COLO829 (cell line): ENCODE measurements around the gene HADH.
"Not testable (repeated sequence)": the region's sequence is repeated elsewhere in the genome, so short reads cannot be mapped to it uniquely, and the experiment has no call there.

Source experiments
- DNase-seq: peaks from one replicate; pipeline ENCODE4 v3.0.0; 2012; ENCODE audit warnings: low spot score

HADH gene

DNA sequence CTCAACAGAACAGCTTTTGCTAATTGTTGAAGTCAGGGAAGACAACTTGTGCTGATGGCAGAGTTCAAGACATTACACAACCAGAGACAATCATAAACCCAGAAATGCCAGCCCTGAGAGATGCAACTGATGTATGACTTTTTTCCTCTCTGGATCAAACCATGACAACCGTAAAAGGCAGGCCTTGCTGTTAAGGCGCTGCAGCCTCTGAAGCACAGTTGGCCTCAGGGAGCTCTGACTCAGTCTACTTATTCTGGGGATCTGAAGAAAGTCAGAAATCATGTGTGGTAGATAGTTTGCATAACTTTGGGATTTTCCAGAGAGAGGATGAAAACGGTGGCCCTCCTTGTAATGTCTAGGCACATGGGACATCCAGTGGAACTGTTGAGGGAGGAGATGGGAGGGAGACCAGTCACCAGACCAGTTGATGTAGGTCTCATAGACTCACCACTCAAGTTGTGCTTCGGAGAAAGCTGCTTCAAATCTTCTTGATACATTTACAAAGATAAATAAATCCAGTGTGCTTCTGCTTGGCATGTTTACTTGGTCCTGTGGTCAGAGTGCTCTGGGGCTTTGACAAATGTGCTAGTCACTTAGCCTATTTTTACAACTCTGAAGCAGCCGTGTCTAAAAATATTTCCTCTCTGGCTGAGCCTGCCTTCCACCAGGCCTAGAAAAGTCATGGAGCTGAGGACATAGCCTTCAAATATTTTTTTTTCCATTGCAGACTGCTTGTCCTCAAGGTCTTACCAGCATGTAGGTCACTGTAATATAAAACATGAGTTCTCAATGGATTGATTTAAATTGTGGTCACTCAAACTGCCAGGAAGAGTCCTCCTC is 7.5 kb downstream of the HADH start:
- no peak for DNase-seq

DNA sequence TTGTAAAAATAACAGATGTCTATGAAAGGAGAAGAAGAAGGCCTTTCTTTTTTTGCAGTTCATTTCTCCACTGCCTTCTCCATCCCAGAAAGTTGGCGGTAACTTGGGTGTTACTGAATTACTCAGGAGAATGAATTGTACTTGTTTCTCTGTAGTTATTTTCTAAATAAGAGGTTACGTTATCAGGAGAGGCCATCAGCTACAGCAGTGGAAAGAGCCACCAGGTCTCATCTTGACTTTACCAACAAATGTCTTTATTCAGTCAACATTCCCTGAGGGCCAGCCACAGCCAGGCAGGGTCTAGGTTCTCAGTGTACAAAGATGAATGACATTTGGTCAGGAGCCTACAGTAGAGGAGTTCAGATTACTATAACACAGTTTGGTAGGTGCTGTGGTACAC is 8.1 kb downstream of the HADH start:
- DNase-seq, result peak; percentile 58

DNA sequence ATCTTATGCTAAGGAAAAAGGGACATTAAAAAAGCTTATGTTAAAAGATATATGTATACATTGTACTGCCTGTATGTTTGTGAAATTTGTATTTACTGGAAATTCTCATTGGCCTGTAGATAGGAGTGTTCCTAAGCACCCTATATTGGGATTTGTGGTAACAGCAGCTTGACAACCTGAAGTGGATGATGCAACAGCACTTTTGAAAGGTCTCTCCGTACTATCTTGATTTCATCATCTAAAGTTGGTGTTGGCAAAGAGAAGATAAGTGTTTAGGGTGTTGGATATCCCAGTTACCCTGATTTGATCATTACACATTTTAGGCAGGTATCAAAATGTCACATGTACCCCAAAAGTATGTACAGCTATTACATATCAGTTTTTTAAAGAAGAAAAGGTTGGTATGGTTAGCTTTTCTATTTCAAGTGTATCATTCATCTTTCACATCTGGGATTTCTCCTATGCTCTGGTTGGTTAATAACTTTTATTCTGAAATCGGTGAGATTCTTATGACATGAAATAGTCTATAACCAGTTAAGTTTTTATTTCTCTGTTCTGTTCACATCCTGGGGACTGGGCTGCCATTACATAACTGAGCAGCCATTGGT is 10.3 kb downstream of the HADH start:
- no peak for DNase-seq

DNA sequence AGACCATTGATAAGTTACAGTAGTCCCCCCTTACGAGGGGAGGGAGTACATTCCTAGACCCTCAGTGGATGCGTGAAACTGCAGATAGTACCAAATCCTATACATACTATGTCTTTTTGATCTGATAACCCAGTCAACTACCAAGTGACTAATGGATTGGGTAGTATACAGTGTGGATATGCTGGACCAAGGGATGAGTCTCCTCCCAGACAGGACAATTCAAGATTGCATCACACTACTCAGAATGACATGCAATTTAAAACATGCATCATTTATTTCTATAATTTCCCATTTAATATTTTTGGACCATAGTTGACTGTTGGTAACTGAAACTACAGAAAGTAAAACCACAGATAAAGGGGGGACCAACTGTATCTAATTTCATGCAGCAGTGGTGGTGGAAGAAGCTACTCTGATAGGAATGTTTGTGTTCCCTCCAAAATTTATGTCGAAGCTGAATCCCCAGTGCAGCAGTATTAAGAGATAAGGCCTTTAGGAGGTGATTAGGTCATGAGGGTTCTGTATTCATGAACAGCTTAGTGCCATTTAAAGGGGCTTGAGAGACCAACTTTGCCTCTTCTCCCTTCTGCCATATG is 11.9 kb downstream of the HADH start:
- no peak for DNase-seq

DNA sequence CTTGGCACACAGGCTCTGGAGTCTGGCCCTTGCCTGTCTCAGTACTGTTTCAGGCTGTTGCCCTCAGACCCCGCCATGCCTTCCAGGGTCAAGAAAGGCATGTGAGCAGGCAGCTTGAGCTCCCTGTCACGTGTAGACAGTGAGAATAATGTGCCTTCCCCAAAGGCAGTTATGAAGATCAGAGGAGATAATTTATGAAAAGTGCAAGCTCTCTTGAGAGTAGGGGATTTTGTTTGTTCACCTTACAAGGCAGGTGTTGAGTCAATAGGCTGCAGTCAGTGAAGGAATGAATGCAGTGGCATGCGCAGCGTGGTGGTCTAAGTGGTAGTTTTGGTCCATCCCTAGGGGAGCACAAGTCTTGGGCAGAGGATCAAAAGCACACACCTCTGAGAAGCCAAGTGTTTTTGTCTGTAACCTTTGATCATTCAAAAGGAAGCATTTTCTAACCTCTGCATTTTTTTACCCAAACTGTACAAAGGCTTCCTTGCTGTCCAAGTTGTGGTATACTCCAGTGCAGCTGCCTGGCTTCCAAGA is 14.4 kb downstream of the HADH start:
- DNase-seq, result no peak

DNA sequence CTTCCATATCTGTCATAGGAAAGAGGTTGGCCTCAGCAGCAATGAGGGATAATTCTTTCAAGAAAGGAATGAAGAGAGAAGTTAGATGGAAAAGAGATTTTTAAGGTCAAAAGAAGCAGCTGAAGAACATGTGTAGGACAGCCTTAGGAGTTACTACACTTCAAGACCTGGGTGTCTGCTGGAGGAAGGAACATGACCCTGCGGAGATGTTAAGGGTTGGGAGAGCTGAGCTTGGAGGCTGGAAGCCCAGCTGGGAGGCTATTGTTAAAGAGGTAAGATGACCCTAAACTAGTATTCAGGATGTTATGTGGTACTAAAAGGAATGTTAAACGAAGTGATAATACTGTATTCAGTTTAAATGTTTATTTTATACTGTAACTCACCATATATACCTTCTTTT is 15.0 kb downstream of the HADH start:
- DNase-seq, result no peak

DNA sequence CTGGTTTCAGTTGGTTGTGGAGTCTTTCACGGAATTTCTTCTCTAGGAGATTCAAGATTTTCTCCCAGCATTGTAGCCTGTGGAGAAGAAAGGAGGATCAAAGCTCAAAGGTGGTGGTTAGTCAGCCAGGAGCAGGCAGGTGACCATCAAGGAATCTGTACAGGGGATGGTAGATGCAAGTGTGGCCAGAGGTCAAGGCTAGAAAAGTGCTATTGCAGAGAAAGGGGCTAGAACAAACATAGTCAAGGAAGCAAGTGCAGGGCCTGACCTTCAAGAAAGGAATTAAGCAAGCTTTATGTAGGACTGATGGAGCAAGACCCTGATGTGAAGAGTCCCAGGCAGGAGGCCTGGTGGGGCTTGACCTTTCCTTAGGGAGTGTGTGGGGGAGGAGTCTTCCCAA is 16.1 kb downstream of the HADH start:
- no peak for DNase-seq

DNA sequence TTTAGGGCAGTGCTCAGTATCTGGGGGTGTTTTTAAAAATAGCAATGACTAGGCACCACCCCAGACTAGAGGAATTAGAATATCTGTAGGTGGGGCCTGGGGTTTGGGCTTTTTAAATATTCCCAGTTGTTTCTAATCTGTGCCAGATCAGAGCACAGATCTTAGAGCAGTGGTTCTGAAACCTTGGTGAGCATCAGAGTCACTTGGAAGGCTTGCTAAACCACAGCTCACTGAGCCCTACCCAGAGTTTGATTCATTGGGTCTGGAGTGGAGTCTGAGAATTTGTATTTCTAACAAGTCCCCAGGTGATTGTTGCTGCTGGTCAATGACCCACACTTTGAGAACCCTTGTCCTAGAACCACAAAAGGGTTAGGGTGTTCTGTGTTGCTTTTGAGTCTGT is 16.7 kb downstream of the HADH start:
- DNase-seq, result no peak

DNA sequence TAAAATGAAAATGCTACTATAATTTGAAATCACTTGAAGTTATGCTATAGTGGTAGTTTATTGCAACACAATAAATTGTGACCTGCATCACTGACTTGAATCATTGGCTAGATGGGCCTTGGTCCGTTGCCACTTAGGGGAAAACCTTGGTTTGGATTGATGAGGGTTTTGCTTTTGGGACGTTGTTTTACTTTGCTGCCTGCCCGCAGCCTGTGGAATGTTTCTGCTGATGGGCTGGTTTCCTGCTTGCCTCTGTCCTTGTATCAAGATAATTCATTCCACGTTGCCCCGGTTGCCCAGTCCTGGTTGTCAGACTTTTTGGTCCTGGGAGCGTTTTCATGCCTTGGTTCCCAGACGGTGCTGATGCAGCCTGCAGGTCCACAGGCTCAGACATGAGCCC is 18.3 kb downstream of the HADH start:
- DNase-seq, result no peak

DNA sequence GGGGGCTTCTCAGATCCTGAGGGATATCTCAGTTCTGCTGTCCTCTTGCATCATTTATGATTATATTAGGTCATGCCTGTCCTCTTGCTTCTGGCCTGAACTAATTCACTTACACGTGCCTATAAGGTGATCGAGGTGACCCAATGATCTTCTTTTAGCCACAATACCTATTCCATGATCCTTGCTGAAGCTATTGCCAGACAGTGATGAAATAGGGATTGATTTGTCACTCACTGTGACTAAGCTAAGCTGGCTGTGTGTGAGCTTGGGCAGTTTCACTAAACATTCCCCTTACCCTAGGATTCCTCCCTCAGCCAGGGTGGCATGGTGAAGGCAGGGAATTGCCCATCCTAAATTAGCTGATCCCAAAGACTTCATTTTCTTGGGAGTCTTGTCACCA is 19.0 kb downstream of the HADH start:
- DNase-seq, result no peak

DNA sequence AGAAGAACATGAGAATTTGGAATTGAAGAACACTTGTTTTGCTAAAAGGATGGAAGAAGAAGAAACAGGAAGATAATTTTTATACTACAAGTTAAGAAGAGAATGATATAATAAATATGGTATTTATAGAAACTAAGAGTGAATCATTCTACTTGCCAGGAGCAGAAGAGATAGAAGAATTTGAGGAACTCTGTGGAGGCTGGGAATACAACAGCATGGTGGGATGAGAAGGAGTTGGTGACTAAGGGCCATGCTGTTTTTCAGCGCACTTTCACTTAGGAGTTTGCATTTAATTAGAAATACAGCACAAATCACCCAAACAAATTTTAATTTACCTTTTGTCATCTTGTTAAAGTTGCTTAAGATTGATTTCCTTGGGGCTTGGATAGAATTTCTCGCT is 20.5 kb downstream of the HADH start:
- no peak for DNase-seq

DNA sequence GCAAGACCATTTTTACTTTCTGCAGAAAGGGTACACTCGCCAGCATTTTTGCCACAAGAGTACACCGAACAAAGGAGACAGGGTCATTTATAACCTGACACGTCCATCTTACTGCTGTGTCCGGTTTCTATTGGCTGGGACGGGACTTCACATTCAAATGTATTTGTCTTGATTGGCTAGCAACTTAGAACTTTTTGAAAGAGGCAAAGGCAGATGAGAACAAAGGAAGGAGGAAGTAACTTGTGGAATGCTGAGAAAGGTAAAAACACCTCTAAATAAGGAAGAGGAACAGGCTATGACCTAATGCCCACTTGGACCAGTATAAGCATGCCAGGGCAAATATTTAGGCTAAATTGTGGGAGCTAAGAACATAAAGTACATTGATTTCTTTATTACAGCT is 22.7 kb downstream of the HADH start:
- DNase-seq, result not testable (repeated sequence)

DNA sequence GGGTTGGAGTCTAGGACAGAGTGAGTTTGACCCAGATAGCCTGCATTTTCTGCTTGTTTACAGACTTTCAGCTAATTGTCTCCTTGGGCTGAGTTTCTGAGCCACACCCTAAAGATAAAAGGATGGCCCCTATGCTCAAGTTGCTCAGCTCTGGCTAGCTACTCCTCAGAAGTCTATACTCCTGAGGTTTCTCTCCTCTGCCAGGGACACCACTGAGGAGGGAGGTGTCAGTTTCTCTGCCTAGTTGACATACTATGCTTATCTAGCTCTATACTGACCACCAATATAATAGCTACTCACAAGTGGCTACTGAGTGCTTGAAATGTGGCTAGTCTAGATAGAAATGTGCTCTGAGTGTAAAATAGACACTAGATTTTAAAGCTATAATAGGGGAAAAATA is 23.6 kb downstream of the HADH start:
- no peak for DNase-seq

DNA sequence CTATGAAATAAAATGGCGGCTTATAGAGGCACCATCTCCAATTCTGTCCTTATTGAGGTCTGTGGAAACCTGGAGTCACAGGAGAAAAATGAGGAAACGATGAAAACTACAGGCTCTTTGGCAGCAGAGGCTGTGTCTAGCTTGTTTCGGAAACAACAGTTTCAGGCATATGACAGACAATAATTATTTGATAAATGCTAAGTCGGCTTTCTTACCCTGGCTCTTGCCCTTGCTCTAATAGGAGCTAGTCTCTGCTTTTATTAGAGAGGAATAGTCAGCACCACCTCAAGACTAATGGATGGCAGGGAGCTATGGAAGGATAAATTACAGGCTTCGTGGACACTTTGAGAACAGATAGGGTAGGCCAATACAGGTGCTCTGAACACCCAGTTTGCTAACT is 24.3 kb downstream of the HADH start:
- DNase-seq, result no peak

DNA sequence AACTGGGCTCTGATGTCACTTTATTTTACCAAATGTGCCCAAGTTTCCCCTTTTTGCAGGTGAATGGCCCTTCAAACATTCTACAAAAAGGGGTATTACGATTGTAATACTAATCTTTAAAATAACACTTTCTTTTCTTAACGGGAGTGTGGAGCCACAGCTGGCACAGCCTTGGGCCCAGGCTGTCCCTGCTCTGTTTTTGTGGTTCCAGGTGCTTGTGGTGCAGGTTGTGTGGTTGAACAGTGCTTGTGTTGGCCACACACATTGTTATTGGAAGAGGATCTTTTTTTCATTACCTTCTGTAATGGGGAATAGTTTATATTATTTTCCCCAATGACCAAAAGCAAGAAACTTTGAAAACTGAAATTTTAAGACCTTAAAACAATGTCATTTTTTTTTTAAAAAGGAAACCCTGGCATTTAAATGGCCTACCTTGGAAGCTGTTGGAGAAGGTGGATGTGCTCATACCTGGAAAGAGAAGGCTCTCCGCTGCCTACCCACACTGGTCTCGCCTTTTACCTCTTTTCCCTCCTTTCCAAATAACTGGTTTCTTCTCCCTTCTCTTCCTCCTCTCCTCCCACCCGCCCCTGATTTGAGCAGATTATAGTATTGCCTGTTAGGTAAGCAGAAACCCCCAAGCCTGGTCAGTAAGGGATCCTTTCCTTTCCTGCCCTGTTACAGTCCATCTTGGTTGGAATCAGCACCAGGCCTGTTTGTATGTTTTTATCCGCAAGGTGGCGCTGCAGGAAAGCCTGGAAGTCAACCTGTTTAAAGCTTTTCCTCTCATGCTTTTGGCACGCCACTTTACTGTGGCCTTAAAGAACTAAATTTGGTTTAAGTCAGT is 28.6 kb downstream of the HADH start:
- peak; percentile 95 for DNase-seq

DNA sequence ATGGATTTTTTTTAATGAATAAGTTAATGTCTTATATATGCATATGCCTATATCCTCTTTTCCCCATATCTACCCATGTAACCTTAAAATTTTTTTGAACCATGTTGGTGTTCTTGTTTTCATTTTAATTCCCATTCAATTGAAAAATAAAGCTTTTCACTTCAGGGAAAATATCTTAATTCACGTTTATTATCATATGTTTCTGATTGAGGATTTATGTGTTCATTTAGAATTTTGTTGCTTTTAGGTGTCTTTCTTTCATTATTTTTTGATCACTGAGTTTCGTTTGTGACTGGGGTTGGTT is 29.1 kb downstream of the HADH start:
- DNase-seq, result no peak

DNA sequence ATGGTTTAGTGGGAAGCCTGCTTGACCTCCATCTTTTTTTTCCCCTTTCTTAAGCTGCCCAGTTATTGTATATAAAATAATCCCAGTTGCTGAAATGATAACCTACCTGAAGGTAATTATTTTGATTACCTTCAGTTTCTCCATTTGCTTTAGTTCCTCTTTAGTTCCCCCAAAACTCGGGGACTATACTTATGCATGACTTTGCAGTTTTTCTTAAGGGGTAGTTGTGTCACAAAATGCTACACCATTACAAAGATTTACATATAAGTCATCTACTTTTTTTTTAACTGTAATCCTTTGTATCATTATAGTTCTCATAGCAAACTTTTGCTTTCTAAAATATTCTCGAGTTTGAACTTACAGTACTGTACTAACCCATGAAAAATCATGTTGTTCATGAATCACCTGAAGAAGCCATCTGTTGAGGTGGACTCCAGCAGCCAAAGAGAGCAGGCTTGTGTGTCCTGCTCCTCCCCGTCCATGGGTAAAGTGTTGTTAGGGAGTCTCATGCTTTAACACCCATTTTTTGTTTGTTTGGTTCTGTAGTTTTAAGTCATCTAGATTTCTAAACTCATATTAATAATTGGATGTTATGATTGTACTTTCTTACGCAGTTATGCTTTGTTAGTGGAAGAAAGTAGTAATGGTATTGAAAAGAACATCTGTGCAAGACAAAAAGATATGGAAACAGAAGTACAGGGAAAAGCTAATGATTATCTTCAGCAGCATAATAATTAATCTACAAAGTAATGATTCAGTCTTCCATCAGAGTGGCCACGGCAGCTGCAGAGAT is 34.6 kb downstream of the HADH start:
- DNase-seq, result no peak

DNA sequence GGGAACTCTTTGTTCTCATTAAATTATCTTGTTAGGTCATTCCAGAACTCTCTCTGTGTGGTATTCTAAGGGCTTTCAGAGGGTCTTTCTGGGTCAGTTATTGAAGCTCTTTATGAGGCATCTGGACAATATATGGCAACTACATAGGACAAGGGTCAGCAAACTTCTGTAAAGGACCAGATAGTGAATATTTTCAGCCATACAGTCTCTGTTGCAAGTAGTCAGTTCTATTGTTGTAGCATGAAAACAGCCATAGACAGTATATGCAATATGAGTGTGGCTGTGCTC is 35.1 kb downstream of the HADH start:
- no peak for DNase-seq

DNA sequence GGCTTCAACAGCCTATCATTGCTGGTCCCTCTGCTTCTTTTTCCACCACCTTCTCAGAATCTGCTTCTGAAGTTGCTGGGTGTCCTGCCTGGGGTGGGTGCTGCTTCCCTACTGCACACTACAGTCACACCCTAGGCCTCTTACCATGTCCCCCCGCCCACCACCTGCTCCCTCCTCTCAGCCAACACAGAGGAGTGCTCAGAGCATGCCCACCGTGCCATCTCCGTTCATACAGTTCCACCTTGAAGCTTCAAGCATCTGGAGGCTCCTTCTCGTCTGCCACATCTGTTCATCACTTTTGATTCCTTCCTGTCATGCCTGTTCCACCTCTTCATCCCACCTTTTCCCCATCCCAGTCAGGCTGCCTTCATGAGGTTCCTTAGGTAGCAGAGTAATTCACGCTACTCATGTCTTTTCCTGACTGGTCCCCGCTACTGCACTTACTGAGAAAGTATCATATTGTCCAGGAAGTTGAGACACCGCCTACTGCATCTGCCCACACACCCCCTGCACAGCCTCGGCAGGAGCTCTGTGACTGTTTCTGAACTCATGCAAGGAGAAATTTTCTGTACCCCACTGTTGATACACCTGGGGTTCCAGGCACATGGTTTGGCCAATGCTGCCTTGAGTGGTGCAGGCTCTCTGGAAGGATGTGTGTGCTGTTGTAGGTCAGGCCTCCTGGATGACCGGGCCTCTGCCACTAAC is 39.5 kb downstream of the HADH start:
- no peak for DNase-seq

DNA sequence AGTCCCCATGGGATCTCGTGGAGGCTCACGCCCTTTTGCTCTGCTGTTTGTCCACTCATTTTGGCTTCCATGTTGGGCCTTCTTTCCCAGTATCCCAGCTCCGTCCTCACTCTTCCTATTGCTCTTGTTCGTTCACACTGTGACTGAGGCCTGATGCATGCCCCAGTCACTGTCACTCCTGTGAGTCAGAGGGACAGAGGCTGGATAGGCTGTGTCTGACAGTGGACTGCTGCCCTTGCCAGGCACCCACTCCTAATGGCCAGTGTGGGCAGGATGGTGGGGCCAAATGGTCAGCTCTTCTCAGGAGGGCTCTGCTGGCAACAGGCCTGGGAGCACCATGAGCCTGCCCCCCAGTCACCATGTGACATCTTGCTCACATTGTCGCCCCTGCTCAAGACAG is 40.0 kb downstream of the HADH start:
- DNase-seq, result no peak

DNA sequence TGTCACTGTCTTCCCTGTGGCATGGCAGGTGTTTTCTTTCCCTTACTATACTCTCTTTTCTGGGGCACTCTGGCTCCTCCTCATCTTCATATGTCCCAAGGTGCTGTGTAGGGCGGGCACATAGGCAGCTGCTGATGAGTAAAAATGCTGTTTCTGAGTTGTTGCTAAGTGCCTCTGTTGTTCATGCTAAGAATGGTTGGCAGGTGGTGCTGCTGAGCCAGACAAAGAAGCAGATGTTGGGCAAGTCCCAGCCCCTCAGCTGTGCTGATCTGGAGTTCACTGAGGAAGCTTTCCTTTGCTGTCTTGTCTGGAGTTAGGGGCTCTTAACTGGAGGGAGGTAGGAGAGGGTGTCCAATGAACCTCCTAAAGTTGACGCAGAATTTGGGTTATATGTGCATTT is 40.6 kb downstream of the HADH start:
- peak; percentile 71 for DNase-seq
